Measurements from ENCODE around the gene CST7.
"Not testable (repeated sequence)": the region's sequence is repeated elsewhere in the genome, so short reads cannot be mapped to it uniquely, and the experiment has no call there.

Gene CST7

DNA sequence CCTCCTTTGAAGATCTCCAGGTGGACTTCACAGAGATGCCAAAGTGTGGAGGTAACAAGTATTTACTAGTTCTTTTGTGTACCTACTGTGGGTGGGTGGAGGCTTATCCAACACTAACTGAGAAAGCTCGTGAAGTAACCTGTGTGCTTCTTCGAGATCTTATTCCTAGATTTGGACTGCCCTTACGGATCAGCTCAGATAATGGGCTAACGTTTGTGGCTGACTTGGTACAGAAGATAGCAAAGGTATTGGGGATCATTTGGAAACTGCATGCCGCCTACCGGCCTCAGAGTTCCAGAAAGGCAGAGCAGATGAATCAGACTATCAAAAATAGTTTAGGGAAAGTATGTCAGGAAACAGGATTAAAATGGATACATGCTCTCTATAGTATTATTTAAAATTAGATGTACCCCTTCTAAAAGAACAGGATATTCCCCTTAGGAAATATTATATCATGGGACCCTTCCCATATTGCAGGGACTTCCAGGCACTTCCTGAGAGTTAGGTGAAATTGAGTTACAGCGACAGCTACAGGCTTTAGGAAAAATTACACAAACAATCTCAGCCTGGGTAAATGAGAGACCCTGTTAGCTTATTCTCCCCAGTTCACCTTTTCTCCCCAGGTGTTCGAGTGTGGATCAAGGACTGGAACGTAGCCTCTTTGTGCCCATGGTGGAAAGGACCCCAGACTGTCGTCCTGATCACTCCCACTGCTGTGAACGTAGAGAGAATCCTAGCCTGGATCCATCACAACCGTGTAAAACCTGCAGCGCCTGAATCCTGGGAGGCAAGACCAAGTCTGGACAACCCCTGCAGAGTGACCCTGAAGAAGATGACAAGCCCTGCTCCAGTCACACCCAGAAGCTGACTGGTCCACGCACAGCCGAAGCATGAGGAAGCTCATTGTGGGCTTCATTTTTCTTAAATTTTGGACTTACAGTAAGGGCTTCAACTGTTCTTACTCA lies 18.1 kb upstream of the CST7 start:
- H3K4me3 ChIP-seq (ENCODE audit: low read depth, low read length) = peak overlapping the region; percentile 72
- TF ChIP-seq CTCF (IDR thresholded peaks at IDR 0.05; ENCODE audit: control insufficient read depth, extremely low read depth, insufficient read depth) = peak; percentile 53
- not testable (repeated sequence) for DNase-seq (ENCODE audit: low read depth)

DNA sequence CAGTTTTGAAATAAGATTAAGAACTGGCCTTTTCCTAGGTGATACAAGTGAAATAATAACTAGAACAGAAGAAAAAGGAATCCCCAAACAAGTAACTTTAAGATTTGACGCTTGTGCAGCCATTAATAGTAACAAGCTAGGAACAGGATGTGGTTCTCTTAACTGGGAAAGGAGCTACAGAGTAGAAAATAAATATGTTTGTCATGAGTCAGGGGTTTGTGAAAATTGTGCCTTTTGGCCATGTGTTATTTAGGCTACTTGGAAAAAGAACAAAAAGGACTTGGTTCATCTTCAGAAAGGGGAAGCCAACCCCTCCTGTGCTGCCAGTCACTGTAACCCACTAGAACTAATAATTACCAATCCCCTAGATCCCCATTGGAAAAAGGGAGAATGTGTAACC lies 17.2 kb upstream of the CST7 start:
- H3K4me3 ChIP-seq (ENCODE audit: low read depth, low read length); DNase-seq (ENCODE audit: low read depth): not testable (repeated sequence)

DNA sequence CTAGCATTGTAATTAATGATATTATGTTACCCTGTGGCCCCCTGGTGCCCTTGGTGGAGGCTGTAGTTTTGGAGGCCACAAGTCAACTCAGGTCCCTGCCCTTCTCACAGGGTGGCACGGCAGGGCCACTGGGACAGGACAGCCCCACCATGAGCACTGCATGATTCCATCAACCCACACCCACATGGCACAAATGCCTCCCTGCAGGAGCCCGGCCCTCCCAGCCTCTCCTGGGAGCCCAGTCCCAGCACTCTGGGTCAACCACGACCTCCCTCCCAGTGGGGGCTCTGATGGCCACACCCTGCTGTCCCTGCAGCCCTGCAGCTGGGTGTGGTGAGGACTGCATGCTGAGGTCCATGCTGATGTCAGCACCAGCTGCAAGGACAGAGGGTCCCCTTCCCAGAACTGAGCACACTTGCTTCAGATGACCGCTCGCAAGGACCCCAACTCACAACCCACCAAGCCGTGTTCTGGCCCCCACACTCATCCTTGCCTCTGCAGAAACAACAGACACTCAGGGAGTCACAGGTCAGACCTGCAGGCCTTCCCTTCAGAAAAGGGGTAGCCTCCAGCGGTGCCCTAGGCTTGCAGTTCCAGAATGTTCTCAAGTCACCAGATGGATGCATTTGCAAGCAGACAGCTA lies 15.7 kb upstream of the CST7 start:
- no peak for TF ChIP-seq CTCF (IDR thresholded peaks at IDR 0.05; ENCODE audit: control insufficient read depth, extremely low read depth, insufficient read depth)
- H3K4me3 ChIP-seq (ENCODE audit: low read depth, low read length) = no peak overlapping the region
- no peak for DNase-seq (ENCODE audit: low read depth)

- no peak overlapping the region for H3K4me3 ChIP-seq (ENCODE audit: low read depth, low read length)
- TF ChIP-seq CTCF (IDR thresholded peaks at IDR 0.05; ENCODE audit: control insufficient read depth, extremely low read depth, insufficient read depth) = no peak
- DNase-seq (ENCODE audit: low read depth) = no peak
These were observed 14.9 kb upstream of the CST7 start for GRCh38 chr20:24934101-24934661.

DNA sequence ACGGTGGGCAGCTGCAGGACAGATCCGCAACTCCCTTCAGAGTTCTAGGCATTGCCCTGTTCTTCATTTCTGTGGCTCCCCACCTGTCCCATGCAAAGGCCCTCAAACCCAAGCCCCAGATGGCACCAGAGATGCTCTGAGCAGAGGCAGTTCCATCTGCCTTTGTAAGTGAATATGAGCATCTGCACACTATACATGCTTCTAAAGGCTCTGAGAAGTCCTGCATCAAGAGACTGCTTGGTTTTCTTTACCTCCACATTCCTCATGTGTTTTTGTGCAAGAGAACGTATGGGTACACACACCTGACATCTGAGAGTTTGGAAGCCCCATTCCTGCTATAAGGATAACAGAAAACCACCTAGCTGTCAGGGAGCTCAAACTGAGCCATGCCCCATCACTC lies 14.4 kb upstream of the CST7 start:
- no peak overlapping the region for H3K4me3 ChIP-seq (ENCODE audit: low read depth, low read length)
- DNase-seq (ENCODE audit: low read depth) = no peak
- no peak for TF ChIP-seq CTCF (IDR thresholded peaks at IDR 0.05; ENCODE audit: control insufficient read depth, extremely low read depth, insufficient read depth)

- DNase-seq (ENCODE audit: low read depth) = no peak
- H3K4me3 ChIP-seq (ENCODE audit: low read depth, low read length) = no peak overlapping the region
- no peak for TF ChIP-seq CTCF (IDR thresholded peaks at IDR 0.05; ENCODE audit: control insufficient read depth, extremely low read depth, insufficient read depth)
These were observed 13.9 kb upstream of the CST7 start for GRCh38 chr20:24935140-24935539.

DNA sequence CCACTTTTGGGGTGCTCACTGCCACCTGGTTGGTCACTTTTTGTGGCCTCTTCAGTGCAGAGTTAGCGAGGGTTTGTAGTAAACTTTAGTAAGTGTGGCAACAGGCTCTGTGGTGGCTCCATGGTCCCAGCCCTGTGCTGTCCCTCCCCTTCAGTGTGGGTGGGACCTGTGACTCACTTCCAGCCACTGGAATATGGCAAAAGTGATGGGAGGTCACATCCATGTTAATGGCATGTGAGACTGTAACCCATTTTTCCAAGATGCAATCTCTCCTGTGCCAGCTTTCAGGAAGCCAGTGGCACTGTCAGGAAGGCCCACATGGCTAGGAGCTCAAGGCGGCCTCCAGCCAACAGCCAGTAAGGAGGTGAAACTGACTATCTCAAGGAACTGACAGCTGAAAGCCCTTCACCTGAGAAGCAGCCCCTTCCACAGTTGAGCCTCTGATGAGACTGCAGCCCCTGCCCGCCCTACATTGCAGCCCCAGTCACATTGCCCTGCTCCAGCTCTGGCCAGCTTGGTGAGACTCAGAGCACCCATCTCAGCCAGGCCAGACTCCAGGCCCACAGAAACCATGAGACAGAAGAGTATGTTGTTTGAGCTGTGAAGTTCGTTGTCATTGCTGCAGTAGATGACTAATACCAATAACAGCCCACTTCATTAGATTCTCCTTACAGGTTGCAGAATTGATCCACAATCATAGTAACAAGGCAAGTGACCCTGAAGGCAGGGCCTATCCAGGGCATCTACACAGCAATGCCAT lies 13.1 kb upstream of the CST7 start:
- no peak overlapping the region for H3K4me3 ChIP-seq (ENCODE audit: low read depth, low read length)
- TF ChIP-seq CTCF (IDR thresholded peaks at IDR 0.05; ENCODE audit: control insufficient read depth, extremely low read depth, insufficient read depth) = no peak
- DNase-seq (ENCODE audit: low read depth) = no peak

All from LNCaP clone FGC (cell line).